Measurements from ENCODE around the gene CDK3.

The CDK3 gene

GRCh38 chr17:76003915-76004314 is 3.3 kb downstream of the CDK3 start:
- TF ChIP-seq CTCF (IDR thresholded peaks at IDR 0.05; ENCODE audit: low read depth, low read length), result no peak
- no peak overlapping the region for H3K4me3 ChIP-seq (replicated peaks in 1 of 2; ENCODE audit: low read depth in 2 of 2, low read length in 2 of 2)
- DNase-seq (ENCODE audit: low read depth in 2 of 2), result peak in 1 of 2 donors; percentile 7

- H3K4me3 ChIP-seq (replicated peaks in 1 of 2; ENCODE audit: low read depth in 2 of 2, low read length in 2 of 2), result no peak overlapping the region
- no peak for TF ChIP-seq CTCF (IDR thresholded peaks at IDR 0.05; ENCODE audit: low read depth, low read length)
- DNase-seq (ENCODE audit: low read depth in 2 of 2), result no peak
Measured at GRCh38 chr17:76004750-76005262, 4.2 kb downstream of the CDK3 start.

- H3K4me3 ChIP-seq (replicated peaks in 1 of 2; ENCODE audit: low read depth in 2 of 2, low read length in 2 of 2), result no peak overlapping the region
- peak; percentile 68 for TF ChIP-seq CTCF (IDR thresholded peaks at IDR 0.05; ENCODE audit: low read depth, low read length)
- DNase-seq (ENCODE audit: low read depth in 2 of 2), result peak; percentile 74 to 77
Measured at GRCh38 chr17:76005263-76006149, 4.9 kb downstream of the CDK3 start.

GRCh38 chr17:76007131-76007849 is 6.6 kb downstream of the CDK3 start:
- DNase-seq (ENCODE audit: low read depth in 2 of 2), result no peak
- TF ChIP-seq CTCF (IDR thresholded peaks at IDR 0.05; ENCODE audit: low read depth, low read length), result no peak
- H3K4me3 ChIP-seq (replicated peaks in 1 of 2; ENCODE audit: low read depth in 2 of 2, low read length in 2 of 2), result no peak overlapping the region

- no peak for DNase-seq (ENCODE audit: low read depth in 2 of 2)
- no peak for TF ChIP-seq CTCF (IDR thresholded peaks at IDR 0.05; ENCODE audit: low read depth, low read length)
- no peak overlapping the region for H3K4me3 ChIP-seq (replicated peaks in 1 of 2; ENCODE audit: low read depth in 2 of 2, low read length in 2 of 2)
Measured at GRCh38 chr17:76007850-76008165, 7.2 kb downstream of the CDK3 start.

- no peak for DNase-seq (ENCODE audit: low read depth in 2 of 2)
- TF ChIP-seq CTCF (IDR thresholded peaks at IDR 0.05; ENCODE audit: low read depth, low read length), result no peak
- H3K4me3 ChIP-seq (replicated peaks in 1 of 2; ENCODE audit: low read depth in 2 of 2, low read length in 2 of 2), result no peak overlapping the region
Measured at GRCh38 chr17:76008208-76008607, 7.6 kb downstream of the CDK3 start.
